Stimulated activated CD8-positive, alpha-beta memory T cell treated with anti-CD3 and anti-CD28 coated beads, Interleukin-7, amount 100 ng/mL, for 1 hour (primary cell): ENCODE measurements around the gene FXYD1.
"Not testable (repeated sequence)": the region's sequence is repeated elsewhere in the genome, so short reads cannot be mapped to it uniquely, and the experiment has no call there.

Source experiments
- DNase-seq, 2 donors: peaks; one replicate each; pipeline ENCODE4 v3.0.0-alpha.2; 2020; ENCODE audit warnings: low read depth in 2 of 2

Gene FXYD1

GRCh38 chr19:35125270-35125717, 13.3 kb upstream of the FXYD1 start:
- DNase-seq, result no peak

DNA sequence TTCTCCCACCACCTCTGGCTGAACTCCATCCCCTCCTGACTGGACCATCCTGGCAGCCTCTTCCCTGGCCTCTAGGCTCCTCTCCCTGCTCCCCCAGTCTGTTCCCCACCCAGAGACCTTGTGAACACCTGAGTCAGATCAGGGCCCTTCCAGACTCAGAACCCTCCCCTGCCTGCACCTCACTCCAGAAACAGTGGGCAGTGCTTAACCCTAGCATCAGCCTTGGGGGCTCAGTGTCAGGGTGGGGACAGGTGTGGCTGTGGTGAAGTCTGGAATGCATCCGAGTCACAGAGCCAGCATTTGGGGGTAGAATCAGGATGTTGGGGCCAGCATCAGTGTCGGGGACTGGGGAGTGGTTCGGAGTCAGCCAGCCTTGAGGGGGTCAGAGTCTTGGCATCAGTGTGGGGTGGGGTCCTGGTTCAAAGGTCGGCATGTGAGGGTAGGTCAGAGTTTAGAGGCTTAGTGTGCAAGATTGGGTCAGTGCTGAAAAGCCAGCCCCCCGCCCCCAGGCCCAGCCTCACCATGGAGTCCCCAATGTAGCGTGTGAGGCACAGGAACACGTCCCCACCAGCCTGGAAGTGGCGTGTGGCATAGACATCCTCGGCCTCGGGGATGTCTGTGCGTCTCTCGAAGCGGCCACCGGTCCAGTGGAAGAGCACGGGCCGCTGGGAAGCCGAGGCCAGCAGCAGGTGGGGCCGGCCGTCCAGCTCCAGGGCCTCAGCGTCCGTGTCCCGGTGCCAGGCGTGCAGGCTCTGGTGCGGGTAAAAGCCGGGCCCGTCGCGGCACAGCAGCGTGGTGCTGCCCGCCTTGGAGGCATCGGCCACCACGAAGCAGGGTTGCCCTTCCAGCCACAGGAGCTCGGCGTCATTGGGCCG, 12.6 kb upstream of the FXYD1 start:
- no peak for DNase-seq

GRCh38 chr19:35126624-35126959, 12.0 kb upstream of the FXYD1 start:
- DNase-seq, result no peak

DNA sequence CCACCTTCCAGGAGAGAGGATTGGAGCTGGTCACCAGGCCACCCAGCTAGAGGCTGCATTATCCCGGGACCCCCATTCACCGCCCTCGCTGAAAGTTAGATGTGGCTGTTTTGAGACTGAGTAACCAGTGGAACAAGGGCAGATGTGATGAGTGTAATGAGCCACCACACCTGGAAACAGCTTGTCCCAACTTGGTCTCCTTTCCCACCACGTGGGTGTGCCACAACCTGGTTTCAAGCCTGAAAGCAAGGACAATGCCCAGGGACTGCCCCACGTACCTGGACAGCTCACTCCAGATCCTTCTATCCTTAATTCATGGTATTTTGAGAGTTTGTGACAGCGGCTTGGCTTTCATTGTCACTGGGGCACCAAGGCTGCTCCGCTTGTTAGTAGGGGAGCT, 10.8 kb upstream of the FXYD1 start:
- DNase-seq, result no peak

DNA sequence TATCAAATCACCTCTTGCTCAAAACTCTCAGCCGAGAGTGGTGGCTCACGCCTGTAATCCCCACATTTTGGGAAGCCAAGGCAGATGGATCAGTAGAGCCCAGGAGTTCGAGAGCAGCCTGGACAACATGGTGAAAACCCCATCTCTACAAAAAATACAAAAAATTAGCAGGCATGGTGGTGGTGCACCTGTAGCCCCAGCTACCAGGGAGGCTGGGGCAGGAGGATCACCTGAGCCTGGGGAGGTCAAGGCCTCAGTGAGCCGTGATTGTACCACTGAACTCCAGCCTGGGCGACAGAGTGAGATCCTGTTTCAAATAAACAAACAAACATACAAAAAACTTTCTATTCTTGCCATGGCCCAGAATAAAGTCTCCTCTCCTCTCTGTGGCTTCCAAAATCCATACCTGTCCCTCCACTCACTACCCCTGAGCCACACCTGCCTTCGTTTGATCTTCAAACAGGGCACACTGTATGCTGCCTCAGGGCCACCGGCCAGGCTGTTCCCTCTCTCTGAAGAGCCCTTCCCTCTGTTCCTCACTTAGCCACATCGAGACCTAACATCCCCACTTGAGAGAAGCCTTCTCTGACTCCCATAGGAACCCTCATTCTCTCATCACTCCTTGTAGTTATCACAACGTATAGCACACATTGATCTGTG, 10.1 kb upstream of the FXYD1 start:
- no peak for DNase-seq

- DNase-seq, result not testable (repeated sequence)
These were observed 8.8 kb upstream of the FXYD1 start for GRCh38 chr19:35129724-35130274.

- no peak for DNase-seq
These were observed 7.6 kb upstream of the FXYD1 start for GRCh38 chr19:35130761-35131720.

DNA sequence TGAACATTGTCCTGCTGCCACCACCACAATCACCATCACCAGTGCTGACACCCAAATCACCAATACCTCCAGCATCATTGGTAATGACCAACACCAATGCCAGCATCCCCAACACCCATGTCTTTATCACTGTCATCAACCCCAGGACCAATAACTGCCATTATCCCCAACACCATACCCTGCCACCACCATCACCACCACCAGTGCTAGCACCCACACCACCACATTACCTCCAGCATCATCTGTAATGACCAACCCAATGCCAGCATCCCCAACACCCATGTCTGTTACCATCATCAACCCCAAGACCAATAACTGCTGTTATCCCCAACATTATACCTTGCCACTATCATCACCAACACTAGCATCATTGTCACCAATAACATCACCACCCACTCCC, 6.4 kb upstream of the FXYD1 start:
- DNase-seq, result no peak

DNA sequence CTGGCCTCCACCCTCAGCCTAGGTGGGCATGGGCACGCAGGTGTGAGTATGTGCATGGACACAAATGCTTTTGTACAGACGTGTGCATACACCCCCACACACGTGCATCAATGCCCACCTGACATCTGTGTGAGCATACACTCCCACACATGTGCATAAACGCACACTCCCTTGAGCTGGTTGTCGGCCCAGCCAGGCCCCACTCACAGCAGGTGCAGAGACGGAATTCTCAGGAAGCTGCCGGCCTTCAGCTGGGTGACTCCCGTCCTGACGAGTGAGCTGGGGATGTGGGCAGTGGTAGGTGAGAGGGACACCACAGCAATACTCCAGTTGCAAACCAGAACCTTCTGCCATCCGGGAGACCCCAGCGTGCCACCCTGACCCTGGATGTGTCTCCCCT, 4.8 kb upstream of the FXYD1 start:
- no peak for DNase-seq

GRCh38 chr19:35134601-35135242, 3.9 kb upstream of the FXYD1 start, which contains the start of gene LGI4:
Gene LGI4, minus strand, starts transcription at chr19:35135059. Its CDS starts 379 bp downstream, at chr19:35134680.
- DNase-seq, result no peak

DNA sequence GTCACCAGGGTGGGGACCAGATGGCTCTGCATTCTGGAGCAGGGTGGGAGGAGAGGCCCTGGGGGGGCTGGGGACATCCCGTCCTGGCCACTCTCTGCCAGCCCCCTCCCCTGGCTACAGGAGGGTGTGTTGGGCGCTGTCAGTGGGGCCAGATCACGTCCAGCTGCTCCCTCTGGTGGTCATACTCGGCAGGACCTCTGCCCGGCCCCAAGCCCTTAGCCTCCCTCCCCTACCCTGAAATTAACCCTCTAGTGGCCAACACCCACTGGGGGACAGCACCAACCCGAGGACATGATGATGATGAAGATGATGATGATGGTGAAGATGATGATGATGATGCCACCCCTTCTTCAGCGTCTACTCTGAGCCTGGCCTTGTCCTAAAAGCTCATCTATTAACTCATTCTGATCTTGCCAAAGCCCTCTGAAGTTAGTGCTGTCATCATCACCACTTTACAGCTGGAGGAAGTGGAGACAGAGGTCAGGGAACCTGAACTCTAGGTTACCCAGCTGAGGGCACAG, 3.2 kb upstream of the FXYD1 start:
- DNase-seq, result peak in 1 of 2 donors; percentile 43

DNA sequence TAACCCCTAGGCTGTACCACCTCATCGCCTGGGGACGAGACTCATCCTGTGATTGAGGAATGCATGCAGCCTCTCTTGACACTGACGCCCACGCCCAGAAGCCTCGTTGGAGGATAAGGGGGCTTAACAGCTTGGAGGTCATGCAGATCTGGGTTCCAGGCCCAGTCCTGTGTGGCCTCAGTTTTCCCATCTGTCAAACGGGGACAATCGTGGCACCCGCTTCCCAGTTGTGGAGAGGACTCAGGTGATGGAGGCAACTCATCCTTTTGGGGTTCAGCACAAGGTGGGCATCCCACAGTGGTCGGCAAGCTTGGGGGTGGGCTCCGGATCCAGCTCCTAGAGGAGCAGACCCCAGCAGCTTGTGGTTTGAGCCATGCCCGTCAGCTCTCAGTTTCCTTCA, 2.4 kb upstream of the FXYD1 start:
- DNase-seq, result no peak

- no peak for DNase-seq
These were observed 1.5 kb upstream of the FXYD1 start for GRCh38 chr19:35136977-35137702.

- DNase-seq, result no peak
These were observed 1.8 kb downstream of the FXYD1 start for GRCh38 chr19:35140207-35140961.

GRCh38 chr19:35140962-35141836, 2.6 kb downstream of the FXYD1 start:
- peak; percentile 84 to 91 for DNase-seq

GRCh38 chr19:35141837-35142605, 3.4 kb downstream of the FXYD1 start:
- DNase-seq, result no peak

GRCh38 chr19:35142606-35143230, 4.1 kb downstream of the FXYD1 start:
- peak; percentile 46 to 64 for DNase-seq
